ENCODE data around the gene GRAP2.
"Not testable (repeated sequence)": the region's sequence is repeated elsewhere in the genome, so short reads cannot be mapped to it uniquely, and the experiment has no call there.

GRAP2 gene
- 183 to 232 reads per million in 2 donors for total RNA-seq

DNA sequence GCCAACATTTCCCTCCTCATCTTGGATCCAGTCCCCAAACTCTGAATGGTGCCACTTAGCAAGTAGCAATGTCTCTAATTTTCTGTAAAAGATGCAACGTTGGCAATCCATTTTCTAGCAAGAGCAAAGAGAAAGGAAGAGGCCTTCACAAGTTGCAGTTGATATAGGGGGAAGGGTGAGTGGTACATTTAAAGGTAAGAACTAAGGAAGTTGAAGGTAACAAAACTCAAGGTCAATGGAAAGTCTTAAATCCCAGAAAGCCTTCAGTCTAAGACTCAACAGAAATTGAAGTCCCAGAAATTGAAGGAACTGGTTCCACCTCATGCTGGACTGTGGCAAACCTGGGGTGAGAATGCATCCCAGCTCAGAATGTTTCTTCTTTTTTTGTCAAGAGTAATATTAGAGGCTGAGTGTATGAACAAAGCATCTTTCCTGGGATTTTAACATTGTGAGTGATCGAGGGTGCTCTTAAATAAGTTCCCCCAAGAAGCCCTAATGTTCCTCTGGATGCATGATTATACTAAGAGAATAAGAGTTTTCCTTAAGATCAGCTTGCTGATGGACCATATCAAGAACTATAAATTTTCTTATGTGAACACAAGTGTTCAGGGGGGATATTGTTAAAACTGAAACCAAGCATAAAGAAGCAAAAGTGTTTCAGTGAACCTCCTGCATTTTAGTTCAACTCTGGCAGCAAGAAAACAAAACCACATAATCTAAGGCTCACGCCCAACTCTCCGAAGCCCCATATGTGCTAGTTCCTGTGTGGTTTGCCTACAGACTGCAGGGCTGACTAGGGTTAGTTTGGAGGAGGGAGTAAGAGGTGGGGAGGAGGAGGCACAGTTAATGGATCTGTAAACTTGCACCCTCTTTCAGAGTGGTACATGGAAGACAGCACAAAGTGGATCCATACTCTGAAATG is at the start of gene GRAP2:
Gene GRAP2, plus strand, starts transcription at position 779 of the 922 bp plus-strand sequence. CDS start 46,023 bp downstream, outside the sequence.
- DNase-seq, result no peak

- DNase-seq, result no peak
Measured at GRCh38 chr22:39851606-39852315, 49.1 kb upstream of the GRAP2 start.

- no peak for DNase-seq
Measured at GRCh38 chr22:39852799-39853198, 48.1 kb upstream of the GRAP2 start.

DNA sequence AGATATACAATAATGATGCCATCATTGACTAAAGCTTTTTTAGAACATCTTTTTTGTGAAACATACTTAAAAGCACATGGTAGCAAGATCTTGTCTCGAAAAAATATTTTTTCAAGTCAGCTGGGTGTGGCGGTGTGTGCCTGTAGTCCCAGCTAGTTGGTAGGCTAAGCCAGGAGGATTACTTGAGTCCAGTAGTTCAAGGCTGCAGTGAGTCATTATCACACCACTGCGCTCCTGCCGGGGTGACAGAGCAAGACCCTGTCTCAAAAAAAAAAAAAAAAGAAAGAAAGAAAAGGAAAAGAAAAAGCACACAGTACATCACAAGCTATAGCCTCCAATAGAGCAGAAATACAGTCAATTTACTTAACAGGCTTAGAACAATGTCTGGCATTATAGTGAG is 44.3 kb upstream of the GRAP2 start:
- DNase-seq, result no peak

DNA sequence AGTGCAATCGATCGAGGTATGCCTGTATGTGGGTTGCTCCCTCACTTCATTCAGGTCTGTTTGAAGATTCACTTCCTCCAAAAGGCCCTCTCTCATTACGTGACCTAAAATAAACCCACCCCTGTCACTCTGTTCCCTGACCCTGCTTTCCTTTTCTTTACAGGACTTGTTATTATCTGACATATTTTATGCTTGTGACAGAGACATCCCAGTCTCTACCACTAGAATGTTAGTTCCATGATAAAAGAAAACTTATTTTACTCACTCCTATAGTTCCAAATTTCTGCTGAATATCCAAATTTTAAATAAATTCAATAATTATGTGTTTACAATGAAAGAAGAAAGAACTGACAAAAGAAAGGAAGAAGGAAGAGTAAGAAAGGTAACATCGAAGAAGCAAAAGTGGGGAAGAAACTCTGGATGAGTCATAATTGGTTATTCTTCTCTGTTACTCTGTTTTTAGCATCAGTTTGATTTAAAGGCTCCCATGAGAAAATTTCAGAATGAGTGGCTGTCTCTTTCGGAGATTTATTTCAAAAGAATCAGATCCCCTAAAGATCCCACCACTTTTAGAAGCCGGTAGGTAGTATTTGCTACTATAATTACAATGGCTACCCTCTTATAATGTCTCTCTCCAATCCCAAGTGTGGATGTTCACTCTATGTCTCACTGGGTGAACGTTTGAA is 40.8 kb upstream of the GRAP2 start:
- no peak for DNase-seq

DNA sequence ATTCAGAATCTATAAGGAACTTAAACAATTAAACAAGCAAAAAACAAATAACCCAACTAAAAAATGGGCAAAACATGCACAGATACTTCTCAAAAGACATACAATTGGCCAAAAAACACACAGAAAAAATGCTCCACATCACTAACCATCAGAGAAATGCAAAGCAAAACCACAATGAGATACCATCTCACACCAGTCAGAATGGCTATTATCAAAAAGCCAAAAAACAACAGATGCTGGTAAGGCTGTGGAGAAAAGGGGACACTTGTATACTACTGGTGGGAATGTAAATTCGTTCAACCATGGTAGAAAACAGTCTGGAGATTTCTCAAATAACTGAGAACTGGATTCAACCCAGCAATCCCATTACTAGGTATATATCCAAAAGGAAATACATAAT is 32.1 kb upstream of the GRAP2 start:
- DNase-seq, result no peak

GRCh38 chr22:39869797-39870196 is 31.1 kb upstream of the GRAP2 start:
- DNase-seq, result not testable (repeated sequence)

DNA sequence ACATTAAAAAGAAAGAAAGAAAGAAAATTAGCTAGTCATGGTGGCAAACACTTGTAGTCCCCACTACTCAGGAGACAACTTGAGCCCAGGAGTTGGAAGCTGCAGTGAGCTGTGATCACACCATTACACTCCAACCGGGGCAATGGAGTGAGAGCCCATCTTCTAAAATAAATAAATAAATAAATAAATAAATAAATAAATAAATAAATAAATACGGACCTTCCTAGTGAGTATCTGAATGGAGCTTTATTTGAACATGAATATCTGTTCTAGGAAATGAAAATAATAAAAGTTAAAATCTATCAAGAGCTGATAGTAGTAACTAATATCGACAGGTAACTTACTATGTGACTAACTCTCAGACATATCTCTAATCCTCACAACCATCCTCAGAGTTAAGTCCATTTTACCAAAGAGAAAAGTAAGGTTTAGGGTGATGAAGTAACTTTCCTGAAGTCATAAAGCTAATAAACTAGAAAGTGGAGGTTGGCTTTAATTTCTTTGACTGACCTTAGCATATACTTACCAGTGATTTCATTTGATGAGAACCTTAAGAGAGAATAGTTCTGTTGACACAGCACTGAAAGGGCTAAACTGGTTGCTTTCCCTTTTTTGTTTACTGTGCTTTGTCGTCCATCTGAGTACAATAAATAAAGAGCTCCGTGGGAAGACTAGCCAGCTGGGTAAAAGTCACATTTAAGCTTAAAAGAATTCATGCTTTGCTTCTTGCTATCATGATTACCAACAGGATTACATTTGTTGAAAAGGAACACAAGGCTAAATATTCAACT is 29.7 kb upstream of the GRAP2 start:
- no peak for DNase-seq

DNA sequence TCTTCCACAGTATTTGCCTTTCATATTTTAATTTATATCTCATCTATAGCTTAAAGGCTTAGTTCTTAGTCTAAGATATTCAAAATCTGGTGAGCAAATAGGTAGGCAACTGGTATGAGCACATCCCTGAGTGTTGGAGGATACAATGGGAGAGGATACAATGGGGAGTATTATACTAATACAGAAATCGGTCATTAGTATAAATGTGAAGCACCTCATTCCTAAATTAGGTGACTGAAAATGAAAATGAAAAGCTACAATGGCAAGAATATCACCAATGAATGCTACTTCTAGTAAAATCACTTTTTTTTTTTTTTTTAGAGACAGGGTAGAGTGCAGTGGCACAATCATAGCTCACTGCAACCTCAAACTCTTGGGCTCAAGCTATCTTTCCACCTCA is 28.3 kb upstream of the GRAP2 start:
- DNase-seq, result no peak

DNA sequence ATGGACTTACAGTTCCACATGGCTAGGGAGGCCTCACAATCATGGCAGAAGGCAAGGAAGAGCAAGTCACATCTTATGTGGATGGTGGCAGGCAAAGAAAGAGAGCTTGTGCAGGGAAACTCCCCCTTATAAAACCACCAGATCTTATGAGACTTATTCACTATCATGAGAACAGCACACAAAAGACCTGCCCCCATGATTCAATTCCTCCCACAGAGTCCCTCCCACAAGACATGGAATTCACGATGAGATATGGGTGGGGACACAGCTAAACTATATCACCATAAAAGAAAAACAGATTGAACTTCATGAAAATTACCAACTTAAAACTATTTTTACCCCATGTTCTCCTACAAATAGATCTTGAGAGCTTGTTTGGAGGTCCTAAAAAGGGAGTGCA is 26.9 kb upstream of the GRAP2 start:
- DNase-seq, result no peak

DNA sequence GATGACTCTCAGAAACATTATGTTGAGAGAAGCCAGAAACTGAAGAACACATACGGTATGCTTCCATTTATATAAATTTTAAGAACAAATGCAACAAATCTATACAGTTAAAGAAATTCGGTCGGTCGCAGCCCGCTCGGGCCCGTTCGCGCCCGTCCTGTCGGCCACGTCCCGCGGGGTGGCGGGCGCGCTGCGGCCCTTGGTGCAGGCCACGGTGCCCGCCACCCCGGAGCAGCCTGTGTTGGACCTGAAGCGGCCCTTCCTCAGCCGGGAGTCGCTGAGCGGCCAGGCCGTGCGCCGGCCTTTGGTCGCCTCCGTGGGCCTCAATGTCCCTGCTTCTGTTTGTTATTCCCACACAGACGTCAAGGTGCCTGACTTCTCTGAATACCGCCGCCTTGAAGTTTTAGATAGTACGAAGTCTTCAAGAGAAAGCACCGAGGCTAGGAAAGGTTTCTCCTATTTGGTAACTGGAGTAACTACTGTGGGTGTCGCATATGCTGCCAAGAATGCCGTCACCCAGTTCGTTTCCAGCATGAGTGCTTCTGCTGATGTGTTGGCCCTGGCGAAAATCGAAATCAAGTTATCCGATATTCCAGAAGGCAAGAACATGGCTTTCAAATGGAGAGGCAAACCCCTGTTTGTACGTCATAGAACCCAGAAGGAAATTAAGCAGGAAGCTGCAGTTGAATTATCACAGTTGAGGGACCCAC is 25.6 kb upstream of the GRAP2 start:
- not testable (repeated sequence) for DNase-seq

- DNase-seq, result no peak
Measured at GRCh38 chr22:39877079-39877845, 23.6 kb upstream of the GRAP2 start.

DNA sequence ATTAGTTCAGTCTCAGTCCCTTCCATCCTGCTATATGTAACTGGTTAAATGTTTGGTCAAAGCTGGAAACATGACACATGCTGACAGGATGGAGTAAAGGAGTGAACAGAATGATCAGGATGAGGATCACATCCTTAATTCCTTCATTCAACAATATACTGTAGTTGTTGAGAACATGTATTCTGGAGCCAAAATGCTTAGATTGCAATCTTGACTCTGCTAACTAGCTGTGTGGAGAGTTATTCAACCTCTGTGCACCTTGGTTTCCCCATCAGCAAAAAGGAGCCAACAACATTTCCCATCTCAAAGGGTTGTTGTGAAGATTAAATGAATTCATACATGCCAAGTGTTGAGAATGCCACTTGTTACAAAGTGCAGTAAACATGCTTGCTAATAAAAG is 20.2 kb upstream of the GRAP2 start:
- no peak for DNase-seq

DNA sequence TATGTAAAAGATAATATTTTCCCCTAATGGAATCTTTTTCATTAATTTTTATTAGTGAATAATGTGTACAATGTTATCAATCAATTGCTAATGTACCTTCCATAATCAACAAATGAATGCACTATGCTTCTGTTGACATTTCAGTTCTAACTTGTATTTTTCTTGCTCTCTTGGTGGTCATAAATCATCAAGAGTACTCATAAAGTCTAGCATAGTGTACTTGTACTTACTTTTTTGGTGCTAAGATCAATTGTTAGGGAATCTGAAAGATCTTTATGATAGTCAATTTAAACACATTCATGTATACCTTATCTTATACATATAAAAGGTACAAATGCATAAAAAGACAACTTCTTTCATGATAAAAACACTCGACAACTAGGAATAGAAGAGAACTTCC is 17.8 kb upstream of the GRAP2 start:
- DNase-seq, result no peak

- DNase-seq, result not testable (repeated sequence)
Measured at GRCh38 chr22:39889924-39890323, 11.0 kb upstream of the GRAP2 start.

GRCh38 chr22:39893526-39893925 is 7.4 kb upstream of the GRAP2 start, which contains the start of gene ENTHD1:
Gene ENTHD1, minus strand, starts transcription at chr22:39893760. Its CDS starts 6,012 bp downstream, at chr22:39887748.
- no peak for DNase-seq

- no peak for DNase-seq
Measured at GRCh38 chr22:39894554-39895092, 6.3 kb upstream of the GRAP2 start.

GRCh38 chr22:39895682-39896081 is 5.2 kb upstream of the GRAP2 start:
- no peak for DNase-seq

- no peak for DNase-seq
Measured at GRCh38 chr22:39896313-39896996, 4.4 kb upstream of the GRAP2 start.

GRCh38 chr22:39897841-39898240 is 3.0 kb upstream of the GRAP2 start:
- DNase-seq, result no peak
